Measurements from ENCODE around the gene POLN. TPM values are rescaled to one million over a fixed set of nuclear protein-coding genes. Genes with fewer than 3 reads are reported as not detected.
"Not testable (repeated sequence)": the region's sequence is repeated elsewhere in the genome, so short reads cannot be mapped to it uniquely, and the experiment has no call there.

POLN gene
- total RNA-seq, 2 donors from 2014 or later, result 7.8 to 8.0 TPM

DNA sequence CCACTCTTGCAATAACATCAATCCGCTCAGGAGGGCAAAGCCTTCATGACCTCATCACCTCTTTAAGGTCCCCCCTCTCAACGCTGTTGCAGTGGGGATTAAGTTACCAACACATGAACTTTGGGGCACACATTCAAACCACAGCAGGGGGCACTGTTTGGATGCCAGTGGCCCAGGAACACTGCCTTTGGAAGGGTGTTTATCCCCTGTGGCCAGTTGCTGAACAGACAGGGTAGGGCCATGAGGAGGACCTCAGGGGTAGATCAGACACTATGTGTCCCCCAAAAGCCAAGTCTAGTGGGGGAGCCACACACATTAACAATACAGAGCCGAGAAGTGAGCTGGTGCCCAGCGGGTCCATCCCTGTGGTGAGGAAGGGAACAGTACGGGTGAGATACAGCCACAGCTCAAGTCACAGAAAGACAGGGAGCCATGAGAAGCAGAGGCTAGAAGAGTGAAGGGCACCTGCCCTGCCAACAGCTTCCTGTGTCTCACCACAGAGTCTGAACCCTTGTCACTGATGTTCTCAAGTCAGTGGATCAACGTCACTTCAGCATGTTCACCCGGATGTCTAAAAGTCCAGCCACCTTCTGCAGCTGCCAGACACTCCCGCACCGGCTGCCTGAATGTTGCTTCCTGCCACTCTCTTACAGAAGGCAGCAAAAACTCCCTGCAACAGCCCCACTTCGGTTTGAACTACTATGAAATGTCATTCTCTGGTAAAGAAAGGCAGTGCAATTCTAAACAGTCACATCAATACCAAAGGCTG is 39.8 kb upstream of the POLN start:
- Mint-ChIP-seq H3K36me3 (ENCODE audit: low read depth) (no peaks in the 10 kb centered on the region), H3K4me3 (peak overlapping the region; percentile 44), H3K27ac (peak overlapping the region; percentile 60), H3K4me1 (peaks cover 30% of the 10 kb centered on the region), H3K9me3 (no peaks in the 10 kb centered on the region), H3K27me3 (no peaks in the 10 kb centered on the region)
- peak; percentile 91 for ATAC-seq (replicated peaks)

- H3K27ac Mint-ChIP-seq, result peak overlapping the region; percentile 60
- no peaks in the 10 kb centered on the region for H3K9me3 Mint-ChIP-seq
- ATAC-seq (replicated peaks), result no peak
- peaks cover 30% of the 10 kb centered on the region for H3K4me1 Mint-ChIP-seq
- peak overlapping the region; percentile 44 for H3K4me3 Mint-ChIP-seq
- no peaks in the 10 kb centered on the region for H3K36me3 Mint-ChIP-seq (ENCODE audit: low read depth)
- H3K27me3 Mint-ChIP-seq, result no peaks in the 10 kb centered on the region
Observed at GRCh38 chr4:2280531-2281300, 38.8 kb upstream of the POLN start.

DNA sequence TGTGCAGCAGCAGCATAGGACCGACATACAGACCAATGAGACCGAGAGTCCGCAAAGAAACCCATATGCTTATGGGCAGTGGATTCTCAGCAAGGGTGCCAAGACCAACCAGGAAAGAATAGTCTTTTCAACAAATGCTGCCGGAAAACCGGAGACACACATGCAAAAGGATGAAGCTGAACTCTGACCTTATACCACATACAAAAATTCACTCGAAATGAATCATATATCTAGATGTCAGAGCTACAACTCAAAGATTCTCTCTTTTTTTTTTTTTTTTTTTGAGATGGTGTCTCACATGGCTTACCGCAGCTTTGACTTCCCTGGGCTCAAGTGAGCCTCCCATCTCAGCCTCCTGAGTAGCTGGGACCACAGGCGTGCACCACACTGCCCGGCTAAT is 36.0 kb upstream of the POLN start:
- no peaks in the 10 kb centered on the region for H3K9me3 Mint-ChIP-seq
- H3K36me3 Mint-ChIP-seq (ENCODE audit: low read depth), result no peaks in the 10 kb centered on the region
- no peak for ATAC-seq (replicated peaks)
- H3K27ac Mint-ChIP-seq, result no peak overlapping the region
- no peaks in the 10 kb centered on the region for H3K27me3 Mint-ChIP-seq
- peaks cover 23% of the 10 kb centered on the region for H3K4me1 Mint-ChIP-seq
- no peak overlapping the region for H3K4me3 Mint-ChIP-seq

- H3K4me1 Mint-ChIP-seq, result peaks cover 11% of the 10 kb centered on the region
- no peak overlapping the region for H3K27ac Mint-ChIP-seq
- no peaks in the 10 kb centered on the region for H3K9me3 Mint-ChIP-seq
- H3K36me3 Mint-ChIP-seq (ENCODE audit: low read depth), result no peaks in the 10 kb centered on the region
- no peak for ATAC-seq (replicated peaks)
- no peak overlapping the region for H3K4me3 Mint-ChIP-seq
- H3K27me3 Mint-ChIP-seq, result no peaks in the 10 kb centered on the region
Observed at GRCh38 chr4:2276581-2277325, 34.8 kb upstream of the POLN start.

GRCh38 chr4:2275546-2276251 is 33.8 kb upstream of the POLN start:
- H3K27ac Mint-ChIP-seq, result no peak overlapping the region
- no peaks in the 10 kb centered on the region for H3K36me3 Mint-ChIP-seq (ENCODE audit: low read depth)
- no peak for ATAC-seq (replicated peaks)
- no peaks in the 10 kb centered on the region for H3K27me3 Mint-ChIP-seq
- H3K9me3 Mint-ChIP-seq, result no peaks in the 10 kb centered on the region
- H3K4me1 Mint-ChIP-seq, result peaks cover under 1% of the 10 kb centered on the region
- H3K4me3 Mint-ChIP-seq, result no peak overlapping the region

DNA sequence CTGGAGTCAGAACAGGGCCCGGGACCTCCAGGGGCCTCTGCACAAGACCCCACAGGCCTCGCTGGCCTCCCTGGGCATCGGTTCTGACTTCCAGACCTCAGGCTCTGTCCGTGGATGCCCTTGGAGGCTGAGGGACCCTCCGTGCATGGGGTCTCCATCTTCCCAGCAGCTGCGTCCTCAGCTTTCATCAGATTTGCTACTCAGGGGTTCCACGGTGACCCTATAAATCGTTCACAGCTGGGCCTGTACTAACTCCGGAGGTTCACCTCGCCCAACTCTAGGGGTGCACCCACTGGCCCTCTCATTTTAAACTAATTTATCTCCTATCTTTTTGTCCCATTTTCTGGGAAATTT is 33.1 kb upstream of the POLN start:
- not testable (repeated sequence) for H3K4me3 Mint-ChIP-seq; H3K9me3 Mint-ChIP-seq; ATAC-seq (replicated peaks); H3K36me3 Mint-ChIP-seq (ENCODE audit: low read depth); H3K4me1 Mint-ChIP-seq; H3K27me3 Mint-ChIP-seq; H3K27ac Mint-ChIP-seq

GRCh38 chr4:2274320-2275043 is 32.6 kb upstream of the POLN start:
- H3K4me1 Mint-ChIP-seq, result no peaks in the 10 kb centered on the region
- no peaks in the 10 kb centered on the region for H3K36me3 Mint-ChIP-seq (ENCODE audit: low read depth)
- H3K4me3 Mint-ChIP-seq, result no peak overlapping the region
- H3K27ac Mint-ChIP-seq, result no peak overlapping the region
- H3K9me3 Mint-ChIP-seq, result no peaks in the 10 kb centered on the region
- H3K27me3 Mint-ChIP-seq, result no peaks in the 10 kb centered on the region
- no peak for ATAC-seq (replicated peaks)

- Mint-ChIP-seq H3K27me3 (no peaks in the 10 kb centered on the region), H3K9me3 (no peaks in the 10 kb centered on the region), H3K4me1 (no peaks in the 10 kb centered on the region), H3K27ac (no peak overlapping the region), H3K36me3 (ENCODE audit: low read depth) (no peaks in the 10 kb centered on the region), H3K4me3 (no peak overlapping the region)
- ATAC-seq (replicated peaks), result no peak
Observed at GRCh38 chr4:2273657-2274319, 31.9 kb upstream of the POLN start.

- no peak for ATAC-seq (replicated peaks)
- no peaks in the 10 kb centered on the region for H3K27me3 Mint-ChIP-seq
- no peaks in the 10 kb centered on the region for H3K9me3 Mint-ChIP-seq
- no peak overlapping the region for H3K4me3 Mint-ChIP-seq
- H3K36me3 Mint-ChIP-seq (ENCODE audit: low read depth), result no peaks in the 10 kb centered on the region
- H3K27ac Mint-ChIP-seq, result no peak overlapping the region
- no peaks in the 10 kb centered on the region for H3K4me1 Mint-ChIP-seq
Observed at GRCh38 chr4:2273221-2273620, 31.3 kb upstream of the POLN start.

GRCh38 chr4:2272828-2273120 is 30.9 kb upstream of the POLN start:
- Mint-ChIP-seq H3K27ac (no peak overlapping the region), H3K4me1 (no peaks in the 10 kb centered on the region), H3K4me3 (no peak overlapping the region), H3K36me3 (ENCODE audit: low read depth) (no peaks in the 10 kb centered on the region), H3K9me3 (no peaks in the 10 kb centered on the region), H3K27me3 (no peaks in the 10 kb centered on the region)
- ATAC-seq (replicated peaks), result no peak

- Mint-ChIP-seq H3K9me3 (no peaks in the 10 kb centered on the region), H3K36me3 (ENCODE audit: low read depth) (no peaks in the 10 kb centered on the region), H3K27me3 (no peaks in the 10 kb centered on the region), H3K27ac (no peak overlapping the region), H3K4me3 (no peak overlapping the region), H3K4me1 (no peaks in the 10 kb centered on the region)
- no peak for ATAC-seq (replicated peaks)
Observed at GRCh38 chr4:2272026-2272827, 30.3 kb upstream of the POLN start.

- Mint-ChIP-seq H3K4me3 (no peak overlapping the region), H3K9me3 (no peaks in the 10 kb centered on the region), H3K27ac (no peak overlapping the region), H3K27me3 (no peaks in the 10 kb centered on the region), H3K36me3 (ENCODE audit: low read depth) (no peaks in the 10 kb centered on the region), H3K4me1 (no peaks in the 10 kb centered on the region)
- ATAC-seq (replicated peaks), result no peak
Observed at GRCh38 chr4:2271279-2272025, 29.5 kb upstream of the POLN start.

All from activated T-helper 17 cell treated with anti-CD3 and anti-CD28 coated beads, Interleukin-2, amount 50 U/mL, for 72 hours (primary cell).